Measurements from ENCODE around the gene LAMA2.

LAMA2 gene

GRCh38 chr6:129447198-129447565, 564.2 kb downstream of the LAMA2 start:
- TF ChIP-seq GATA3 (IDR thresholded peaks at IDR 0.05; ENCODE audit: low read depth, low read length) (no peak), GATA2 (IDR thresholded peaks at IDR 0.05; ENCODE audit: low read depth, low read length) (no peak)

GRCh38 chr6:129448965-129449364, 566.0 kb downstream of the LAMA2 start:
- TF ChIP-seq GATA2 (IDR thresholded peaks at IDR 0.05; ENCODE audit: low read depth, low read length) (no peak), GATA3 (IDR thresholded peaks at IDR 0.05; ENCODE audit: low read depth, low read length) (no peak)

- TF ChIP-seq GATA2 (IDR thresholded peaks at IDR 0.05; ENCODE audit: low read depth, low read length), result no peak
Observed at GRCh38 chr6:129451187-129451586, 568.2 kb downstream of the LAMA2 start.

GRCh38 chr6:129453073-129453472, 570.1 kb downstream of the LAMA2 start:
- TF ChIP-seq GATA2 (IDR thresholded peaks at IDR 0.05; ENCODE audit: low read depth, low read length) (no peak), GATA3 (IDR thresholded peaks at IDR 0.05; ENCODE audit: low read depth, low read length) (no peak)

GRCh38 chr6:129454488-129454887, 571.5 kb downstream of the LAMA2 start:
- TF ChIP-seq GATA2 (IDR thresholded peaks at IDR 0.05; ENCODE audit: low read depth, low read length) (no peak), GATA3 (IDR thresholded peaks at IDR 0.05; ENCODE audit: low read depth, low read length) (no peak)

GRCh38 chr6:129455126-129455769, 572.3 kb downstream of the LAMA2 start:
- TF ChIP-seq GATA2 (IDR thresholded peaks at IDR 0.05; ENCODE audit: low read depth, low read length) (no peak), GATA3 (IDR thresholded peaks at IDR 0.05; ENCODE audit: low read depth, low read length) (no peak)

- TF ChIP-seq GATA2 (IDR thresholded peaks at IDR 0.05; ENCODE audit: low read depth, low read length) (no peak), GATA3 (IDR thresholded peaks at IDR 0.05; ENCODE audit: low read depth, low read length) (no peak)
Observed at GRCh38 chr6:129460221-129460620, 577.3 kb downstream of the LAMA2 start.

- TF ChIP-seq GATA2 (IDR thresholded peaks at IDR 0.05; ENCODE audit: low read depth, low read length) (no peak), GATA3 (IDR thresholded peaks at IDR 0.05; ENCODE audit: low read depth, low read length) (no peak)
Observed at GRCh38 chr6:129469070-129469662, 586.2 kb downstream of the LAMA2 start.

- no peak for TF ChIP-seq GATA3 (IDR thresholded peaks at IDR 0.05; ENCODE audit: low read depth, low read length)
Observed at GRCh38 chr6:129472239-129472638, 589.3 kb downstream of the LAMA2 start.

GRCh38 chr6:129473546-129473945, 590.6 kb downstream of the LAMA2 start:
- TF ChIP-seq GATA2 (IDR thresholded peaks at IDR 0.05; ENCODE audit: low read depth, low read length) (no peak), GATA3 (IDR thresholded peaks at IDR 0.05; ENCODE audit: low read depth, low read length) (no peak)

GRCh38 chr6:129475477-129476247, 592.7 kb downstream of the LAMA2 start:
- no peak for TF ChIP-seq GATA3 (IDR thresholded peaks at IDR 0.05; ENCODE audit: low read depth, low read length)

- TF ChIP-seq GATA3 (IDR thresholded peaks at IDR 0.05; ENCODE audit: low read depth, low read length) (no peak), GATA2 (IDR thresholded peaks at IDR 0.05; ENCODE audit: low read depth, low read length) (no peak)
Observed at GRCh38 chr6:129476248-129476564, 593.3 kb downstream of the LAMA2 start.

- TF ChIP-seq GATA2 (IDR thresholded peaks at IDR 0.05; ENCODE audit: low read depth, low read length) (no peak), GATA3 (IDR thresholded peaks at IDR 0.05; ENCODE audit: low read depth, low read length) (no peak)
Observed at GRCh38 chr6:129476810-129477209, 593.9 kb downstream of the LAMA2 start.

- TF ChIP-seq GATA3 (IDR thresholded peaks at IDR 0.05; ENCODE audit: low read depth, low read length), result no peak
- TF ChIP-seq GATA2 (IDR thresholded peaks at IDR 0.05; ENCODE audit: low read depth, low read length), result no peak
Observed at GRCh38 chr6:129478379-129478778, 595.4 kb downstream of the LAMA2 start.

- TF ChIP-seq GATA2 (IDR thresholded peaks at IDR 0.05; ENCODE audit: low read depth, low read length) (no peak), GATA3 (IDR thresholded peaks at IDR 0.05; ENCODE audit: low read depth, low read length) (no peak)
Observed at GRCh38 chr6:129481706-129482105, 598.8 kb downstream of the LAMA2 start.

Measured in SH-SY5Y (cell line).